ENCODE results near the gene PARP14.

The PARP14 gene

GRCh38 chr3:122766430-122766829 lies 85.8 kb downstream of the PARP14 start:
- Histone ChIP-seq H3K4me2 (ENCODE audit: low read length) (no peak overlapping the region), H3K36me3 (ENCODE audit: control insufficient read depth, insufficient read depth, low read length) (no peaks in the 10 kb centered on the region), H3K27me3 (ENCODE audit: control insufficient read depth, insufficient read depth, low read length) (no peaks in the 10 kb centered on the region), H3K4me1 (no peaks in the 10 kb centered on the region), H3K27ac (no peak overlapping the region), H3K9ac (no peak overlapping the region), H3K79me2 (no peaks in the 10 kb centered on the region), H3K4me3 (ENCODE audit: low read depth, low read length) (no peak overlapping the region), H2AFZ (no peak overlapping the region), H3K9me3 (ENCODE audit: control insufficient read depth, low read length) (no peaks in the 10 kb centered on the region)
- TF ChIP-seq, protein P1, sequence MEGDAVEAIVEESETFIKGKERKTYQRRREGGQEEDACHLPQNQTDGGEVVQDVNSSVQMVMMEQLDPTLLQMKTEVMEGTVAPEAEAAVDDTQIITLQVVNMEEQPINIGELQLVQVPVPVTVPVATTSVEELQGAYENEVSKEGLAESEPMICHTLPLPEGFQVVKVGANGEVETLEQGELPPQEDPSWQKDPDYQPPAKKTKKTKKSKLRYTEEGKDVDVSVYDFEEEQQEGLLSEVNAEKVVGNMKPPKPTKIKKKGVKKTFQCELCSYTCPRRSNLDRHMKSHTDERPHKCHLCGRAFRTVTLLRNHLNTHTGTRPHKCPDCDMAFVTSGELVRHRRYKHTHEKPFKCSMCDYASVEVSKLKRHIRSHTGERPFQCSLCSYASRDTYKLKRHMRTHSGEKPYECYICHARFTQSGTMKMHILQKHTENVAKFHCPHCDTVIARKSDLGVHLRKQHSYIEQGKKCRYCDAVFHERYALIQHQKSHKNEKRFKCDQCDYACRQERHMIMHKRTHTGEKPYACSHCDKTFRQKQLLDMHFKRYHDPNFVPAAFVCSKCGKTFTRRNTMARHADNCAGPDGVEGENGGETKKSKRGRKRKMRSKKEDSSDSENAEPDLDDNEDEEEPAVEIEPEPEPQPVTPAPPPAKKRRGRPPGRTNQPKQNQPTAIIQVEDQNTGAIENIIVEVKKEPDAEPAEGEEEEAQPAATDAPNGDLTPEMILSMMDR (IDR thresholded peaks at IDR 0.05), result no peak

DNA sequence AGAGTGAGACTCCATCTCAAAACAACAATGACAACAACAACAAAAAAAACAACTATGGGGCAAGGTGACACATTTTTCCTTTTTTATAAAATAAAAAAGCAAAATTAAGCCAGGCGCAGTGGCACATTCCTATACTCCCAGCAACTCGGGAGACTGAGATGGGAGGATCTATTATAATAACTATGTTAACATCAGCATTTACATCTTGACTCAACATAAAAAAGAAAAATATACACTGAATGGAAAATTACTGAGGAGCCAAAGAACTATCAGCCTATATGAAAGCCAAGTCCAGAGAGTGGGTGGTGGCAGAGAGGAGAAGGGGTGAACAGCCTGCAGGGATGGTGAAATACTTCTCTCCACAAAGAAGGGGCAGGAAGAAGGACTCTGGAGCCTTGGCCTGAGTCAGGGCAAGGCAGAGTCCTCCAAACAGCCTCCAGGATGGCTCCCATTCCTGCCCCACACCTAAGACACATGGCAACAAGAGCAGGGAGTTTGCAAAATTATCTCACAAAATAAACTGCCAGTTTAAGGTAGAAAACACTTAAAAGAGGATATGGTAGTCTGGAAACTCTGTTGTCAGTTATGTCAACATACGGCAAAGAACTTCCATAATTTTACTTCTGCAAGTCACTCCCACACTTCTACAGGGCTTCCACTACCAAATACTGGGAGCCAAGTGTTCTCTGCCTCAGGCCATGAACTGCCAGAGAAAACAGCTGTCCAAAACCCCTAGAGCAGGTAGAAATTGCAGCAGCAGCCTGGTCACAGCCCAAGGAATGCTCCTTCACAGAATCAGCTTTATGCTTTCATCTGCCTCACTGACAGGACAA lies 87.1 kb downstream of the PARP14 start:
- Histone ChIP-seq H3K4me2 (ENCODE audit: low read length) (no peak overlapping the region), H3K36me3 (ENCODE audit: control insufficient read depth, insufficient read depth, low read length) (no peaks in the 10 kb centered on the region), H3K4me3 (ENCODE audit: low read depth, low read length) (no peak overlapping the region), H3K9ac (no peak overlapping the region), H3K79me2 (no peaks in the 10 kb centered on the region), H2AFZ (no peak overlapping the region), H3K27ac (no peak overlapping the region), H3K27me3 (ENCODE audit: control insufficient read depth, insufficient read depth, low read length) (no peaks in the 10 kb centered on the region), H3K4me1 (no peaks in the 10 kb centered on the region), H3K9me3 (ENCODE audit: control insufficient read depth, low read length) (no peaks in the 10 kb centered on the region)
- TF ChIP-seq, protein P1 (IDR thresholded peaks at IDR 0.05), result no peak

- H3K4me3 ChIP-seq (ENCODE audit: low read depth, low read length), result no peak overlapping the region
Measured at GRCh38 chr3:122770521-122771202, 90.0 kb downstream of the PARP14 start.

DNA sequence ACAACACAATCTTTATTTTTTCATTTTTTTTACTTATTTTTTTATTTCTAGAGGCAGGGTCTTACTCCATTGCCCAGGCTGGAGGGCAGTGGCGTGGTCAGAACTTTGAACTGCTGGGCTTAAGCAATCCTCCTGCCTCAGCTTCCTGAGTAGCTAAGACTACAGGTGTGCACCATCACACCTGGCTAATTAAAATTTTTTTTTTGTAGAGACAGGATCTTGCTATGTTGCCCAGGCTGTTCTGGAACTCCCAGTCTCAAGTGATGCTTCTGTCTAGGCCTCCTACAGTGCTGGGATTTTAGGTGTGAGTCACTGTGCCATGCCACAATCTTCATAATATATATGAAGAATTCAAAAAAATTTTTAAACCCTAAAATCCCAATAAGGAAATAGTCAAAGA lies 92.2 kb downstream of the PARP14 start:
- no peaks in the 10 kb centered on the region for H3K4me1 ChIP-seq
- no peak overlapping the region for H3K4me2 ChIP-seq (ENCODE audit: low read length)
- no peaks in the 10 kb centered on the region for H3K27me3 ChIP-seq (ENCODE audit: control insufficient read depth, insufficient read depth, low read length)
- no peak overlapping the region for H3K9ac ChIP-seq
- no peak overlapping the region for H3K27ac ChIP-seq
- H3K79me2 ChIP-seq, result no peaks in the 10 kb centered on the region
- H3K9me3 ChIP-seq (ENCODE audit: control insufficient read depth, low read length), result no peaks in the 10 kb centered on the region
- no peak overlapping the region for H3K4me3 ChIP-seq (ENCODE audit: low read depth, low read length)
- no peak overlapping the region for H2AFZ ChIP-seq
- no peaks in the 10 kb centered on the region for H3K36me3 ChIP-seq (ENCODE audit: control insufficient read depth, insufficient read depth, low read length)
- TF ChIP-seq, protein P1 (IDR thresholded peaks at IDR 0.05), result no peak

More at GRCh38 chr3:122770521-122771202, 90.0 kb downstream of the PARP14 start:
- H3K4me1 ChIP-seq, result no peaks in the 10 kb centered on the region
- H3K9ac ChIP-seq, result no peak overlapping the region
- no peak overlapping the region for H3K27ac ChIP-seq
- TF ChIP-seq, protein P1 (IDR thresholded peaks at IDR 0.05), result no peak
- H3K4me2 ChIP-seq (ENCODE audit: low read length), result no peak overlapping the region
- no peak overlapping the region for H2AFZ ChIP-seq
- H3K27me3 ChIP-seq (ENCODE audit: control insufficient read depth, insufficient read depth, low read length), result no peaks in the 10 kb centered on the region
- no peaks in the 10 kb centered on the region for H3K79me2 ChIP-seq
- no peaks in the 10 kb centered on the region for H3K9me3 ChIP-seq (ENCODE audit: control insufficient read depth, low read length)
- H3K36me3 ChIP-seq (ENCODE audit: control insufficient read depth, insufficient read depth, low read length), result no peaks in the 10 kb centered on the region

Data from parathyroid adenoma (tissue), 2 donors.